GM23248 (cell line): ENCODE measurements around the gene ATP6V0B.

Experiments
- EZH2 ChIP-seq: fragments of 200-600 bp; sonication (generic); IDR thresholded peaks from 2 replicates; pipeline ENCODE4 v1.6.1; 2018; ENCODE audit warnings: antibody characterized with exemption, mild to moderate bottlenecking; ENCODE audit not compliant: insufficient read depth, poor library complexity, severe bottlenecking
- EZH2phosphoT487 ChIP-seq: fragments of 200-600 bp; sonication (generic); IDR thresholded peaks from 2 replicates; pipeline ENCODE4 v1.6.1; 2018; ENCODE audit warnings: antibody characterized with exemption, moderate library complexity, mild to moderate bottlenecking, low read depth; ENCODE audit not compliant: insufficient read depth

GRCh38 chr1:43994071-43994470 is 19.3 kb downstream of the ATP6V0B start:
- no peak for TF ChIP-seq EZH2phosphoT487
- no peak for TF ChIP-seq EZH2
